HG02885 (cell line): ENCODE measurements around the gene SMURF1.

Experiments used
- ATAC-seq: cut with Tn5 transposase; IDR thresholded peaks from one replicate; pipeline ENCODE4 v1.9.1; 2021; ENCODE audit warnings: mild to moderate bottlenecking; ENCODE audit not compliant: unreplicated experiment, poor library complexity

SMURF1 gene

DNA sequence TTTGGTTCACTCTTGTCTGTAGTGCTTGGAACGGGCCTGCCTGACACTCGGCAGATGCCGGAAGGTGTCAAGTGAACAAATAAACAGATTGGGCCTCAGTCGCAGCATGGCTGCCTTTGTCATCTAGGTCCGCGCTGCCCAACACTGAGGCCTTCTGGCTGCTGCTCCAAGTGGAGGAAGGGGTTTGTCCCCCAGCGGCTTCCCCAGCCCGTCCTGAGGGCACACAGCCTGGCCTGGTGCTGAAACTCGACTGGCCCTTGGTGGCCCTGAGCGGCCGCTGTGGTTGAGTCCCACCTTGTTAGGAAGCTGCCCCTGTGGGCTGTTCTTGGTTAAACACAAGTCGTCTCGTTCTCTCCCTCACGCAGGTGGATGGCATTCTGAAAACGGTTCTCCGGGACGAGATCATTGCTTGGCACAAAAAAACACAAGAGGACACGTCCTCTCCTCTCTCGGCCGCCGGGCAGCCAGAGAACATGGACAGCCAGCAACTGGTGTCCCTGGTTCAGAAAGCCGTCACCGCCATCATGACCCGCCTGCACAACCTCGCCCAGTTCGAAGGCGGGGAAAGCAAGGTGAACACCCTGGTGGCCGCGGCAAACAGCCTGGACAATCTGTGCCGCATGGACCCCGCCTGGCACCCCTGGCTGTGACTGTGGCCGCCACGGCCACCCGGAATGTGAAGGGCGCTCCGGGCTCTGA, 132.1 kb downstream of the SMURF1 start:
- no peak for ATAC-seq

DNA sequence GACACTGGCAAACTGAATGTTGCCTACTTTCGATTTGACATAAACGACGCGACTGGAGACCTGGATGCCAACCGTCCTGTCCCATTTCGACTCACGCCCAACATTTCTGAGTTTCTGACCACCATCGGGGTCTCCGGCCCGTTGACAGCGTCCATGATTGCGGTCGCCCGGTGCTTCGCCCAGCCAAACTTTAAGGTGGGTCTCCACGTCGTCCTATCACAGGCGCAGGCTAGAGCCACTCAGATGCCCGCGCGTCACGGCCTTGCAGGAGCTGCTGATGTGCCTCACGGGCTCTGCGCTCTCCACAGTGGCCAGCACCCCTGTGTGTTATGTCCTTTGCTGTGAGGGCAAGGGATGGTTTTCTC, 132.6 kb downstream of the SMURF1 start:
- no peak for ATAC-seq

DNA sequence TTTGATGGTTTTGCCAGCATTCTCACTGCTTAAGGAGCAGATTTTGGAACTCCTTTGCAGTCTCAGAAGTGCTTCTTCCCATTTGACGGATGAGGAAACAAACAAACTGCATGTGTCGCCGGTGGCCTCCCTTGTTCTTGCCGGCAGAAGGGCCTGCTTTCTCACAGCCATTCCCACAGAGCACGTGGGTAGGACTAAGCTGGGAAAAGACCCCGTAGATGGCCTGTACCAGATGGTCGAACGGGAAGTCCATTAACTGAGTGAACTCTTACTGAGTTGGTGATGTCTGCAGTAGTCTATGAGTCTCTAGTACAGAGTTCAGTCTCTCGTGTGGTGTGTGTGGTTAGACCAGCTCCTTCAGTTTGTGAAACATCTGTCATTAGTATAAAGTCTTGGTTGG, 133.6 kb downstream of the SMURF1 start:
- ATAC-seq, result no peak

DNA sequence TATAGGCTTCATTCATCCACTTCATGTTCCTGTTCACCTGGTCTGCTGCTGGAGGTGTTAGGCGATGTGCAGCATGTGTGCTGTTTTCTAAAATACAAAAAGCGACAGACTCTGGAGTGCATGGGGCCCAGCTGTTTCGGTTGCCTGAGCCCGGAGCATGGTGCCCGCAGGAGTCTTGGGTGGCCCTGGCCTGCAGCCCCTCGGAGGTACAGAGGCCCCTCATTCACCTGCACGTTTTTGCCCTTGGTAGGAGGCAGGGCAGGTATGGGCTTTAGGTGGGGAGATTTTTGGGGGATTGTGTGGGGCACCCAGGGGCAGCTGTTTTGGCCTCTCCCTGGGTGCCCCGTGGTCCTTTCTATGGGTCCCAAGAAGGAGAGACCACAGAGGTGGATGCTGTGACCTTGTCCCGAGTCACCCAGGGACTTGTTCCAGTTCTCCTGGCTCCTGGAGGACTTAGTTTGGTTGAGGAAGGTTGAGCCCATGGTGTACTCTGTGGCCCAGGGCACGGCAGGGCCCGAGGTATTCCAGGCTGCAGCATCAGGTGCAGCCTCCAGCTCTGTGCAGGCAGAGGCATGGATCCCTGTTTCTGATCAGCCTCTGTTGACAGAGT, 134.9 kb downstream of the SMURF1 start:
- ATAC-seq, result no peak

DNA sequence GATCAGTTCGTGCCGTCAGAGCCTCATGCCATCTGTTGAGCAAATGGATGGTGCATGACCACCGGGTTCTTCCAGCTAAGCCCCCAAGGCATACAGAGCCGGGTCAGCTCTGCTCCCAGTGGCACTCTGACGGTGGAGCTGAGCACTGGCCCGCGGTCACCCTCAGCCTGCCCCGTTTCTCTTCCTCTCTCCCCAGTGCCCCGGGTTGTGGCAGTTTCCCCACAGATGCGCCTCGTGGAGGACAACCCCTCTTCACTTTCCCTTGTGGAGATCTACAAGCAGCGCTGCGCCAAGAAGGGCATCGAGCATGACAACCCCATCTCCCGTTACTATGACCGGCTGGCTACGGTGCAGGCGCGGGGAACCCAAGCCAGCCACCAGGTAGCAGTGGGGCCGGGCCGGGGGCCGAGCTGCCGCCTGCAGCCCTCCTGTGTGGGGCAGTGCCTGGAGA, 135.7 kb downstream of the SMURF1 start:
- no peak for ATAC-seq

DNA sequence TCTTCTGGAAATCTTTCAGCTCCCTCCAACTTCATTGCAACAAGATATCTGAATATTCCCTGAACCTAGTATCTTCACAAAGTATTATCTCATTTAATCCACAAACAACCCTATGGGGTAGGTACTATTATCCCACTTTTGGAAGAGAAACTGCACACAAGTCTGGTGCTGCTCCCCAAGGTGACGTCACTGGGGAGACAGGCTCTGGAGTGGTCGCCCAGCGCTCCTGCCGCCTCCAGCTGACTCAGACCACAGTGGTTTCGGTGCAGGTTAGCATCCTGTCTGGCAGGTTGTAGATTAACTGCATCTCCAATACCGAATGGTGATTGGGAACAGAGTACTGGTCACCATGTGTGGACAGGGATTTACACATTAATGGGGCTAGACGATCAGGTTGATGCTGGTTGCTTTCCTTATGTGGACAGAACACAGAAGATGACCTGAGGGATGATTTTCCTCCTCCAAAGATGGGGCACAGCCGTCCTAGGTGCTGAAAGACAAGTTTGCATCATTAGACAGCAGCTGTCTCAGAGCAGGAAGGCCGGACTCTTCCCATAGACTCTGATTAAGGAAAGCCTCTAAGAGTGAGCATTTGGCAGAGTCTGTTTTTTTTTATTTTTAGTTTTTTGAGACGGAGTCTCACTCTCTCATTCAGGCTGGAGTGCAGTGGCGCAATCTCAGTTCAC, 137.0 kb downstream of the SMURF1 start:
- ATAC-seq, result no peak

DNA sequence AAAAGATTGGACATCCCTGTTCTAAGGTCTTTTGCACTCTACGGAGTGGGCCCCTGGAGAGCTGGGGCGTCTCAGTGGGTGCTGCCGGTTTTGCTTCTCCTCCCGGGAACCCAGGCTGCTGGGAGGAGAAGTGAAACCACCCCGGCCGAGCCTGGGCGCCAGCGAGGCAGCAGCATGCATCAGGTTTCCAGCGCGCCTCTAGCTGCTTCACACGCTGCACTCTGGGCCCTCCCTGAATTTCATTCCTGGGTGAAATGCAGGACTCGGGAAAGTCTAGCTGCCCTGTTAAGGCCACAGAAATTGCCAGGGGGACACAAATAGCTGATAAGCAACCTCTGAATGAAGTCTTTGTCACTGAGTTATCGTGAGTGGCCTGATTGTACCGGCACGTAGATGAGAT, 138.1 kb downstream of the SMURF1 start:
- no peak for ATAC-seq

DNA sequence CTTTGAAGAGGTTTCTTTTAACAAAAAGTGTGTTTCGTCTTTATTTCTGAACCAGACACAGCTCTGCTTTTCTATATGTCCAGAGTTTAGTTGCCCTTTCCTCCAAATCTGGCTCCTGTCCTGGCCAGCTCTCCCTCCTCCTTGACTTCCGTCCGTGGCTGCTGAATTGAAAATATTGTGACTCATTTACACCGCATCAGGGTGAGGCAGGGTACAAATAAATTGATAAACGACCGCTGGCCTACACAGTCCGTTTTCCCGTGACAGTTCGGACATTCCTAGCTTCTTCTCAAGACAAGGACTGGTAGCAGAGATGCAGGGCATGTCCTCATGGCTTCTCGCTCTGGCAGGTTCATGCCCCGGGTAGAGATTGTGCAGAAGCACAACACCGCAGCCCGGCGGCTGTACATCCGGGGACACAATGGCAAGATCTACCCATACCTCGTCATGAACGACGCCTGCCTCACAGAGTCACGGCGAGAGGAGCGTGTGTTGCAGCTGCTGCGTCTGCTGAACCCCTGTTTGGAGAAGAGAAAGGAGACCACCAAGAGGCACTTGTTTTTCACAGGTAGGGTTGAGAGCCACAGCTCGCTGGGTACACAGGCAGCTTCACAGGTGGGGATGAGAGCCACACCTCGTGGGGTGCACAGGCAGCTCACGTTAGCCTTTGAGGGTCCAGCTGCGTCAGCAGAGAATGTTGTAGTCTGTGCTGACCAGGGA, 139.0 kb downstream of the SMURF1 start:
- ATAC-seq, result no peak

DNA sequence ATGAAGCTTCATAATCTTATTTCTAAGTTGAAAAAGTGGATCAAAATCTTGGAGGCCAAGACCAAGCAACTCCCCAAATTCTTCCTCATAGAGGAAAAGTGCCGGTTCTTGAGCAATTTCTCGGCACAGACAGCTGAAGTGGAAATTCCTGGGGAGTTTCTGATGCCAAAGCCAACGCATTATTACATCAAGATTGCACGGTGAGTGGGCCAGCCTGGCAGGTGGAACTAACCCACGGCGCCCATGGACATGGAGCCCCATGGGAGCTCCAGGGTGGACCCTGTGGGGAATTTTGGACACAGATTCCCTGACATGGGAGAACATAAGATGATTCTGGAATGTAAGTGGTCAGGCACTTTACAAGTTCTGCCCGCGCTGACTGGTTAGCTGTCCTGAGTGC, 139.7 kb downstream of the SMURF1 start:
- ATAC-seq, result no peak

DNA sequence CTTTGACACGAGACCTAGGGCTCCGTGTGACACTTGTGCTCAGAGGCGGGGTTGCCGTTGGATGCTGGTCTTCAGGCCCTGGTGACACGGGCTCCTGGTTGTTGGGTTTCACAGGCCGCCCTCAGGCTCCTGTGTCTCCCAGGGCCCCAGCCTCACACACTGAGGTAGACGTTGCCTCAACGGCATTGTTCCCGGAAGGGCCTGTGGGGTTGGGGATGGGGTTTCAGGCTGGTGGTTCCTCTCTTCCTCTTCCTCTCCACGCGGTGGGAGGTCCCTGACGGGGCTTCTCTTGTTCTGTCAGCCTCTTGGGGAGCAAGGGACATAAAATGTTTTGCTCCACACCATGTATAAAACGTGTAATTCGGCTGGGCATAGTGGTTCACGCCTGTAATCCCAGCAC, 140.5 kb downstream of the SMURF1 start:
- ATAC-seq, result no peak

DNA sequence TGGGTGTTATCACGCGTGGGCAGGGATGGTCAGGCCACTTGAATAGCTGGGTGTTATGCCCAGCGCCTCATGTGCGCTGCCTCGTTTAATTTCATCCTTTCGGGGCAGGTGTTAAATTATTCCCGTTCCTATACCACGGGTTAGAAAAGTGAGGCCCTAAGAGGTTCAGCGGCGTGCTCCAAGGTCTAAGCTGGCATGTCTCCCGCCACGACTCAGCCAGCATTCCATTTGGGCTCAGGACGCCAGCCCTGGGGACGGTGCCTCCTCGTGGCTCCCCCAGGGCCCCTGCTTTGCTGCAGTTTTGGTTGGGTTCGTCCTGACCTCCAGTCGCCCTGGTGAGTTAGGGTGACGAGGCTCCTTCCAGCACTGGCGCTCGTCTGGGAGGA, 141.1 kb downstream of the SMURF1 start:
- ATAC-seq, result no peak

DNA sequence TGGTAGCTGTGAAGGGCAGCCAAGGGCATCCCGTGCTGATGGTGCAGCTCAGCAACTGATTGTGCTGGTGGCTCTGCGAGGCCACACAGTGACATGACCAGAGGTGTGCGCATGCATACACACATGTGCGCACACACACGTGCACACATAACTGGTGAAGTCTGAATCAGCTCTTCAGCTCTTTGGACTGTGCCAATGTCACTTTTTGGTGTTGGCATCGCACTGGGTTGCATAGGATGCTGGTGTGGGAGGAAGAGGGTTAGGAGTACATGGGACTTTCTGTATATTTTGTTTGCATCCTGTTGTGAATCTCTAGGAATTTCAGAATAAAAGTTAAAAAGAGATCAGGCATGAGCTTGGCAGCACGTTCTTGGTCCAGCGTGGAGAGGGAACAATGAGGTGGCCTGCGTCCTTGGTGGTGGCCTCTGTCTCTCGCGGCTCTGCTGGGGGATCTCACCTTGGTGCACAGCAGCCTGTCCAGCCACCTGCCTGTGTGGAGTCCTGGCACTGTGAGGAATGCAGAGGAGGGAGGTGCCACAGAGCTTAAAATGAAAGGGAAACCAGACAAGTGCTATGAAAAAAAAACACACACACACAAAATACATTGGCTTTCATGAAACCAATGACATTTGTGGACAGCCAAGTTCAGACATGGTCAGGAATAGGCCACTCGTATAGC, 141.6 kb downstream of the SMURF1 start:
- ATAC-seq, result no peak

DNA sequence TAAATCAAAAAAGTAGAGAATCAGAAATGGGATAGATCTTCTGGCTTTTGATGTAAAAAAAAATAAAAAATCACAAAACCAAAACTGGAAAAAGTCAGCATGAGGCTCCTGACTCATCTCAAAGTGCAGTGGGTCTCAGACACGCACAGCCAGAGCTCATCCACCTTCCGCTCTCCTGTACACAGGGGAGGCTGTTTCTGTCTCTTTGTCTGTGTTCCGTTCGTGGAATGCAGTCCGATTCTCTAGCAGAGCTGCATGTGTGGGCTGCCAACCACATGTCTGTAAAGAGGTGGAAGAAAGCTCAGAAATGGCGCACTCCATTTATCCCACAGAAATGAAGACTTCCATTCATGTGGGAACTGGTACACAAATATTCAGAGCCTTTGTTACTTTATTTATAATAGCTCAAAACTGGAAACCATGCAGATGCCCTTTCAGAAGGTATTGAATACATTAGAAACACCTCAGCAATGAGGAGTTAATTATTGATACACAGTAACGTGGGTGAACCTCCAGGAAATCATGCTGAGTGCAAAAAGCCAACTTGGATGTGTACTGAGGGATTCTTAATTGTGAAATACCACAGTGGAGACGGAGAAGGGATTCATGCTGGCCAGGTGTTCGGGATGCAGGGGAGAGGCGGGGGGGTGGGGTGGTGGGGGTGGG, 142.3 kb downstream of the SMURF1 start:
- ATAC-seq, result no peak

DNA sequence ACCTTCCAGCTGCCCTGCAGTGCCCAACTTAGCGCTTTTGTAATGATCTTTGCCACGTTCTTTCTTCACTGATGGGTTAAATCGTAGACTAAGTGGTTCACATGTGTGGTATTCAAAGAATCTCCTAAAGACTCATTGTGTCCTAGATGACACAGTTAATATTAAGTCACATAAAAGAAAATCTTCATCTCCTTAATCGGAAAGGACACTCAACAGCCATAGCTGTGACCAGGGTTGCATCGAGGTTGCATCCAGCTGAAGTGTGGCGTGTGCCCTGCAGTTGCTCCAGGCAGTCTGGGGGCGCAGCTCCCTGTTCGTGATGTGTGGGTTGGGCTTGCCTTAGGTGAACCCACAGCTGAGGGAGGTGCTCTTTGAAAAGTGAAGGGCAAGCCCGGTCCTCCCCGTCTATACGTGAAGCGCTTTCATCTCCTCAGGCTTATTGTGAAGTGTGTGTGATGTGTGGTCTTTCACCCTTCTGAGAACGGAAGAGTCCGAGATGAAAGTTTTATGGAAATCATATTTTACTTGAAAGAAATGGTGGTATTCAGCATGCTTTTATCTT, 142.9 kb downstream of the SMURF1 start:
- no peak for ATAC-seq

DNA sequence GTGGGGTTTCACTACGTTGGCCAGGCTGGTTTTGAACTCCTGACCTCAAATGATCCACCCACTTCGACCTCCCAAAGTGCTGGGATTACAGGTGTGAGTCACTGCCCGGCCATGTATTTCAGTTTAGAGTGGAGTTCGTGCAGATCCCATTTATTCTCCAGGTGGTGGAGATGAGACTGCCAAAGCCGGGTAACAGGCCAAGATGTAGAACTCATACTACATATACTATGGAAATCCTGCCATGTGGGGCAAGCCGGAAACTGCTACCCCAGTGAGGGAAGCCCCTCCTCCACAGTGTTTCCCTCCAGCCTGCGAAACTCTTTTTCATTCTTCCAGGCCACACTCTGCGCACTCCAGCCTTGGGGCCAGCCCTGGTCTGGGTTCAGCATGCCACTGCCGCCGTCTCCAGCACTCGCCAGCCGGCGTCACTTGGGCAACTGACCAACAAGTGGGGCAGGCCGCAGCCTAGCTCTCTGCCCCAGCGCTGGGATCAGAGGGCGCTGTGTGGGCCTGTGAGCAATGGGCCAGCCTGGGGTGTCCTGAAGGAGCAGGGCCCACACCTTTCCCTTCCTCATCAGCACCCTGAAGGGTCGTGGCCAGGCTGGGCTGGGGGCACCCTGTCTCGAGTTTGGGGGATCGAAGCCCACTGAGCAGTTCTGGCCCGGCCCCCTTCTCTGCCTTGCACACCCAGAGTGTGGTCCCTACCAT, 143.6 kb downstream of the SMURF1 start:
- ATAC-seq, result no peak

DNA sequence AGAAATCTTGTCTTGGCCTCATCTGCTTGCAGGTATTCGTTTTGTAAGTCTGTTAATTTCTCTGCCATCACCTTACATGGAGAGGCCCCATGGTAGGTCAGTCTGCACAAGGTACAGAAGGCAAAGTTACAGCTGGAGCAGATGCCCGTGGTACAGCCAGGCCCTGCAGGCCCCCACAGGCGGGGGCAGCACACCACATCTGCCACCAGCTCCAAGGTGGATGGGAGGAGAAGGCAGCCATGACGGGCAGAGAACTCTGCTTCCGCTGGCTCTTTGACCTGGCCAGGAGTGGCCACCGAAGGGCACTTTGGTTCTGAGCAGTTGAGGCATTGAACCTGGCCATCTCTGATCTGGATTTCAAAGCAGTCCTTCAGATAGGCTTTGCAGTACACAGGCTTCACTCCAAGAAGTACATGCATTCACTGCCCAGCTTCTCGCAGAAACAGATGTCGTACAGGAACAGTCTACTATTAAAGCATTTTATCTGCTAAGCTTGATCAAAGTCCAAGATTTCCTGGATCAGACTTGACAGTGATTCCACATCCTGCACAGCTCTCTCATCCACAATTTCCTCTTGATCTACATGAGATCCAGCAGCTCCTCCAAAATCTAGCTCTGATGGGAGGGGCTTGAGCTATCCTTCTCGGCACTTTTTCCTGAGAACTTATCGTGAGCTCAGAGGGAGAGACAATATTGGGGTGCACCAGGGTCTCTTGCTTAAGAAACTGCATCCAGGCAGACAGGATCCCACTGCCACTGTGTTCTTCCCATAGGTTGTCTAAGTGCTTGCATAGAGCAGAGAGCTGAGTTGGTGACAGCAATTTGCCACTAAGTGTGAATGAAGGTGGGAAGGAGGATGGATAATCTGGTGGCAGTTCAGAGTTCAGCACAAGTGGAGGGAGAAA, 144.8 kb downstream of the SMURF1 start:
- ATAC-seq, result no peak

DNA sequence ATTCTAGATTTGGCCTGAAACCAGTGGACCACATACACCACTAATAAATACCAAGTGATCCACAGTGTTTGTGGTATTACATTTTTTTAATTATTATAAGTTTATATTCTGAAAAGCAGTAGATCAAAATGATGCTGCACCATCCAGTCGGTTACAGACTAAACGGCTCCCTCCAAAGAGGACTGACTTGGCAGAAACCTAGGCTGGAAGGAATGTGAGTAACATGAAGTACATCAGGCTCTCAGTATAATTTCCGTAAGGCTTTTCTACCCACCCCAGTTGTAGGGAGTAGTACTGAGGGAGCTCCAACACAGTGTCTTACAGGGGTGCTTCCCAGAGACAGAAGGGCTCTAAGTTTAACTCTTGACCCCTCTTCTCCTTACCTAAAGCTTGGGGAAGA, 146.1 kb downstream of the SMURF1 start:
- ATAC-seq, result no peak

DNA sequence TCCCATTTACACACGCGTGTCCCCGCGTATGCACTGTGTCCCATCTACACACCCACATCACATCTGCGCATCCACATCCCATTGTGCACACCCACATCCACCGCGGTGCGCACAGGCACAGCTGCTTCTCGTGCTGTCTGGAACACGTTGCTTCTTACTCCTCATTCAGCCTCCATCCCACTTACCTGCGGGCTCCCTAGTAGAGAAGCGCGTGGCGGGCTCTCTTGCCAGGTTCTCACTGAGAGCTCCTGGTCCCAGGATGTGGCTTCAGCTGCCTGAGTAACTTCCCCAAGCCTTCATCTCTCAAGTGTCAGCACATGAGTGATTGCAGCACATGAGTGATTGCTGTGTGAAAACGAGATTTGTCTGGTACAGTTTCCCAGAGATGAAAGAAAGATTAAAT, 147.8 kb downstream of the SMURF1 start:
- no peak for ATAC-seq
